Lower leg skin (tissue), 3 donors: ENCODE results near the gene RAP1GAP2.

Experiments
- CTCF ChIP-seq, 3 donors: fragments of 450-650 bp; IDR thresholded peaks; one replicate each; pipeline ENCODE4 v1.5.1; 2016; ENCODE audit warnings: antibody characterized with exemption in 3 of 3, mild to moderate bottlenecking in 3 of 3, moderate library complexity in 2 of 3
- POLR2A ChIP-seq, 2 donors: fragments of 450-650 bp; IDR thresholded peaks; one replicate each; pipeline ENCODE4 v1.6.1; 2016 to 2017; ENCODE audit warnings: antibody characterized with exemption in 2 of 2, mild to moderate bottlenecking in 1 of 2, moderate library complexity in 1 of 2

- TF ChIP-seq CTCF (IDR thresholded peaks at IDR 0.05) (no peak), POLR2A (IDR thresholded peaks at IDR 0.05) (no peak)
Observed at GRCh38 chr17:3020381-3020780, 224.1 kb downstream of the RAP1GAP2 start.
